GM08714 (cell line): ENCODE data around the gene RNF10.
"Not testable (repeated sequence)": the region's sequence is repeated elsewhere in the genome, so short reads cannot be mapped to it uniquely, and the experiment has no call there.

Experiments
- H3K4me3 ChIP-seq: fragments of 200-500 bp; sonication (Bioruptor generic); 2 replicates; pipeline ENCODE4 v1.5.1; 2014; ENCODE audit warnings: mild to moderate bottlenecking, low read length, inconsistent platforms
- ZNF274 ChIP-seq: IDR thresholded peaks from 2 replicates; pipeline ENCODE4 v1.6.1; 2012; ENCODE audit warnings: mild to moderate bottlenecking, low read depth, low read length

RNF10 gene

DNA sequence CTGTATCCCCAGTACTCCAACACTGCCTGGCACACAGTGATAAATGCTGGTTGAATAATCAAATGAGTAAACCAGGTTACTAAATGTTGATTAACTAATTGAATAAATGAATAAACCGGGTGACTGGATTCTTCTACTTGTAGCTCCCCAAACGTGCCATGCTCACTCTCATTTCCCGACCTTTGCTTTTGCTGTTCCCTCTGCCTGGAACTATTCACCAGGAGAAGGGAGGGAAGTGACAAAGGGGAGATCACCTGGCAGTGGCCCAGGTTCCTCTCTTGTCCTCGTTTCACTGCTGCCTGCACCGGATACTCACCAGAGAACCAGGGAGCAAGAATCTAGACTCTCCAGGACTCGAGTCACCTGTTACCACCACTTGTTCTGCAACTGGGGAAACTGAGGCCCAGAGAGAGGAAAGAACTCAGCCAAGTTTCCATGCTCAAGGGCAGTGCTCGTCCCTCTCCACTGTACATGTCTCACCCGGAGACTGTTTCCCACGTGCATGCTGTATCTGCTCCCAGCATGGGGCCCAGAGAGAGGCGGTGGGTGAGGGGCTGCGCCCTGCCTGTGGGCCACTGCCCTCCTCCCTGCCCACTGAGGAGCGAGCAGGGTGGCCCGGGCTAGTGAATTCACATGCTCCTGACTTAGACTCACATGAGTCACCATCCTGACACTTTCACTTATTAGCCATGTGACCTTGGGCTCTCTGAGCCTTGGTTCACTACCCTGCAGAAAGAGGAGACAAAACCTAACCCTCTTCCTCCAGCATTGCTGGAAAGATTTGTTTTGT is 64.7 kb downstream of the RNF10 start:
- H3K4me3 ChIP-seq = no peak overlapping the region
- no peak for TF ChIP-seq ZNF274

DNA sequence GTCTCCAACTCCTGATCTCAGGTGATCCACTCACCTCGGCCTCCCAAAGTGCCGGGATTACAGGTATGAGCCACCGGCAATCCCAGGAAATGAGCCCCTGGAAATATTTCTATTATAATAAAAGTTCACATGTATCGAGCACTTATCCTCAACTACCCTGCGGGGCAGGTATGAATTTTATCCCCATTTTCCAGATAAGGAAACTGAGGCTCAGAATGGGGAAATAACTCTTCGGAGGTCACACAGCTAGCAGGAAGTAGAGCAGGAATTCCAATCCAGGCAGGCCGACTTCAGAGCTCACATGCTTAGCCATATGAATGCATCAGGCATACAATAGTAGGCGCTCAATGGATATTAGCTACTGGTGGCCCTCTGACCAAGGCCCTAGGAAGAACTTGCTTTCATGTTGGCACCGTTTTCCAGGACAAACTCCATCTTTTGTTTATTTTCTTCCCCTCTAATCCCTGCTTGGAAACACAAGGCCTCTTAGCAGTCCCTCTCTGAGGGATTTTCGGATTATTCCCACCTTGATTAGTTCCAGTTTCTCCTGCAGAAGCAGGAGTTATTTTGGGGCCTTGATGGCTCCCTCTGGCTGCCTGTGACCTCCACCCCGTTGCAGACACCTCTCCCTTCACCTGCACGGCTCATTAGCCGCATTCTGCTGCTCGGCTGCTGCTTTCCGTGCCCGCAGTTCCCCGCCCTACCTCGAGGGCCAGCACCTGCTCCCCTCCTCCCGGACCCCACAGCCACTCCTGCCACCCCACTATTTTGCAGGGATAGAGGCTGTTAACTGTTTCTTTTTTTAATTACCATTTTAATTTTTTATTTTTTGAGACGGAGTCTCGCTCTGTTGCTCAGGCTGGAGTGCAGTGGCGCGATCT is 65.8 kb downstream of the RNF10 start:
- no peak for TF ChIP-seq ZNF274
- no peak overlapping the region for H3K4me3 ChIP-seq

DNA sequence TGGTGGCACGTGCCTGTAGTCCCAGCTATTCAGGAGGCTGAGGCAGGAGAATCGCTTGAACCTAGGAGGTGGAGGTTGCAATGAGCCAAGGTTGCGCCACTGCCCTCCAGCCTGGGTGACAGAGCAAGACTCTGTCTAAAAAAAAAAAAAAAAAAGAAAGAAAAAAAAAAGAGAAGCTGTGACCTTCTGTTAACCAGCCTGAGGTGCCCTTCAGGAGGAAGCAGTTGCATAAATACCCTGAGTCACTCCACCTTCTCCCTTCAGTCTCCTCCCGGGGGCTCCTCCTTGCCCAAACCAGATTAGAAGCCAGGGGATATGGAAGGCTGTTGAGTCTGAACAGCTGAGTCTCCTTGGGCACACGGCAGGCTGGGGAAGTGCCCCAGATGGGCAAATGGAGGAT is 68.3 kb downstream of the RNF10 start:
- not testable (repeated sequence) for H3K4me3 ChIP-seq

DNA sequence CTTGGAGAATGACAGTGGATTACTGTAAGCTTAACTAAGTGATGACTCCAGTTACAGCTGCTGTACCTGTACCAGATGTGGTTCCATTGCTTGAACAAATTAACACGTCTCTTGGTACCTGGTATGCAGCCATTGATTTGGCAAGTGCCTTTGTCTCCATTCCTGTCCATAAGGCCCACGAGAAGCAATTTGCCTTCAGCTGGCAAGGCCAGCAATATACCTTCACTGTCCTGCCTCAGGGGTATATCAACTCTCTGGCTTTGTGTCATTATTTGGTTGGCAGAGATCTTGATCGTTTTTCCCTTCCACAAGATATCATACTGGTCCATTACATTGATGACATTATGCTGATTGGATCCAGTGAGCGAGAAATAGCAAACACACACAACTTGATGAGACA is 76.4 kb downstream of the RNF10 start:
- TF ChIP-seq ZNF274 = no peak
- no peak overlapping the region for H3K4me3 ChIP-seq

DNA sequence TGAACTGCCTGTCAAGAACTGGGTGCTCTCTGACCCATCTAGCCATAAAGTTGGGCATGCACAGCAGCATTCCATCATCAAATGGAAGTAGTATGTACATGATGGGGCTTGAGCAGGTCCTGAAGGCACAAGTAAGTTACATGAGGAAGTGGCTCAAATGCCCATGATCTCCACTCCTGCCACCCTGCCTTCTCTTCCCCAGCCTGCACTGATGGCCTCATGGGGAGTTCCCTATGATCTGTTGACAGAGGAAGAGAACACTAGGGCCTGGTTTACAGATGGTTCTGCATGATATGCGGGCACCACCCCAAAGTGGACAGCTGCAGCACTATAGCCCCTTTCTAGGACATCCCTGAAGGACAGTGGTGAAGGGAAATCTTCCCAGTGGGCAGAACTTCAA is 77.4 kb downstream of the RNF10 start:
- not testable (repeated sequence) for H3K4me3 ChIP-seq

DNA sequence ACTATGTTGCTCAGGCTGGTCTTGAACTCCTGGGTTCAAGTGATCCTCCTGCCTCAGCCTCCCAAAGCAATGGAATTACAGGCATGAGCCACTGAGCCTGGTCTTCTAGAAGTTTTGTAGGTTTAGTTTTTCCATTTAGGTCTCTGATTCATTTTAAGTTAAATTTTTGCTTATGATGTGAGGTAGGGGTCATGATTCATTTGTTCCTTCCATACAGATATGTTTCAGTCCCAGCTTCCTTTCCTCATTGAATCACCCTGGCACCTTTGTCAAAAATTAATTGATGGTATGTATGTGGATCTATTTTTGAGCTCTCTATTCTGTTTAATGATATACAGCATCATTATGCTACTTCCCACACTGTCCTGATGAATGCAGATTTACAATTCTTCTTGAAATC is 80.7 kb downstream of the RNF10 start:
- no peak for TF ChIP-seq ZNF274
- H3K4me3 ChIP-seq = no peak overlapping the region

DNA sequence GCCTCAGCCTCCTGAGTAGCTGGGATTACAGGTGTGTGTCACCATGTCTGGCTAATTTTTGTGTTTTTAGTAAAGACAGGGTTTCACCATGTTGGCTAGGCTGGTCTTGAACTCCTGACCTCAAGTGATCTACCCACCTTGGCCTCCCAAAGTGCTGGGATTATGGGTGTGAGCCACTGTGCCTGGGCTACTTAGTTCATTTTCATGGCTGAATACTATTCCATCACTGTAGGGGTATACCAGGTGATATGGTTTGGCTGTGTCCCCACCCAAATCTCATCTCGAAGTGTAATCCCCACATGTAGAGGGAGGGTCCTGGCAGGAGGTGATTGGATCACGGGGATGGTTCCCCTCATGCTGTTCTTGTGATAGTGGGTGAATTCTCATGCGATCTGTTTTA is 83.0 kb downstream of the RNF10 start:
- H3K4me3 ChIP-seq = not testable (repeated sequence)

DNA sequence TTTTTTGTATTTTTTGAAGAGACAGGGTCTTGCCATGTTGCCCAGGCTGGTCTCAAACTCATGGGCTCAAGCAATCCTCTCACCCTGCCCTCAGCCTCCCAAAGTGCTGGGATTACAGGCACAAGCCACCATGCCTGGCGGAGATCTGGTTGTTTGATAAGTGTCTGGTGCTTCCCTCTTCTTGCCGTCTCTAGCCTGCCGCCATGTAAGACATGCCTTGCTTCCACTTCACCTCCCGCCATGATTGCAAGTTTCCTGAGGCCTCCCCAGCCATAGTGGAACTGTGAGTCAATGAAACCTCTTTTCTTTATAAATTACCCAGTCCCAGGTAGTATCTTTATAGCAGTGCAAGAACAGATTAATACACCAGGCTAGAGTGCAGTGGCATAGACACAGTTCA is 83.6 kb downstream of the RNF10 start:
- not testable (repeated sequence) for H3K4me3 ChIP-seq

DNA sequence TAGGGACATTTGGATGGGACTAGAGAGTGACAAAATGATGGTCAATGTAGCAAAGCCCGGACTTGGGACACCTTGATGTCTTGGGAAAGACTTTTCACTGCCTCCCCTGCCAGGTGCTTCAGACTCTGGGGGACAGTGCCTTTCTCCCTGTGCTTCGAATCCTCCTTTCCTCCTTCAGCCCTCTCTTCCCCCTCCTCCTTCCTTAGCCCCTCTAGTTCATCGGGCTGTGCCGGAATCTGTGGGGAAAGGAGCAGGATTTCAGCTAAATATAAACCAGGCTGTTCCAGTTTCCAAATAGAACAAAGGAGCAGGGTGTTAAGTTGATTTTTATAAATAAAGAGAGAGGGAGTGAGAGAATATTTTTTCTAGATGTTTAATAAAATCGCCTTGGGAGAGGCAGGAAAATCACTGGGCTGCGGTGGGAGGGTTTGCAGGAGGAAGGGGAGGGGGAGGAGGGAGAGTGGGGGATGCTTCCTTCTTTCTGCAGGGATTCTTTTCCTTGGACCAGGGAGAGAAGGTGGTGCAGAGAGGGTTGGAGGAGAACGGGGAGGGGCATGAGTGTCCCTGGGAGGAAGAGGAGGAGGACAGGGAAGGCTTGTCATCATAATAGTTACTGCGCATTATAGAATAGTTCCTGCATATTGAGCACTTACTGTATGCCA is 84.9 kb downstream of the RNF10 start:
- H3K4me3 ChIP-seq = no peak overlapping the region
- TF ChIP-seq ZNF274 = no peak

DNA sequence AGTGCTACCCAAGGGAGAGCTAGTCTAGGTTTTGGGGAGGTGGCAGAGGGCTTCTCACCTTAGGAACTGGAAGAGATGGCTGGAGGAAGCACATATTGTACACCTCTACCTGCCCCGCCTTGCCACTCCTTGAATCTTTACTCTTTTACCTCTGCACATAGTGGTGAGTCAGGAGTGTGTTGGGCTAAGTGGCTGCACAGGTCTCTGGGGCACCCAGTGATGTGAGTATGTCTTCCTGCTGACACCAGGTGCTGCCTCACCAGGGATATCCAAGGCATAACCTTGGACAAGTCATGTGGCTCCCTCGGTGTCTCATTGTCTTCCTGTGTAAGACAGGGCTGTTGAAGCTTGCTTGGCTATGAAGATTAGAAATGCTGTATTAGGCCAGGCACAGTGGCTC is 86.5 kb downstream of the RNF10 start:
- no peak overlapping the region for H3K4me3 ChIP-seq
- TF ChIP-seq ZNF274 = no peak

DNA sequence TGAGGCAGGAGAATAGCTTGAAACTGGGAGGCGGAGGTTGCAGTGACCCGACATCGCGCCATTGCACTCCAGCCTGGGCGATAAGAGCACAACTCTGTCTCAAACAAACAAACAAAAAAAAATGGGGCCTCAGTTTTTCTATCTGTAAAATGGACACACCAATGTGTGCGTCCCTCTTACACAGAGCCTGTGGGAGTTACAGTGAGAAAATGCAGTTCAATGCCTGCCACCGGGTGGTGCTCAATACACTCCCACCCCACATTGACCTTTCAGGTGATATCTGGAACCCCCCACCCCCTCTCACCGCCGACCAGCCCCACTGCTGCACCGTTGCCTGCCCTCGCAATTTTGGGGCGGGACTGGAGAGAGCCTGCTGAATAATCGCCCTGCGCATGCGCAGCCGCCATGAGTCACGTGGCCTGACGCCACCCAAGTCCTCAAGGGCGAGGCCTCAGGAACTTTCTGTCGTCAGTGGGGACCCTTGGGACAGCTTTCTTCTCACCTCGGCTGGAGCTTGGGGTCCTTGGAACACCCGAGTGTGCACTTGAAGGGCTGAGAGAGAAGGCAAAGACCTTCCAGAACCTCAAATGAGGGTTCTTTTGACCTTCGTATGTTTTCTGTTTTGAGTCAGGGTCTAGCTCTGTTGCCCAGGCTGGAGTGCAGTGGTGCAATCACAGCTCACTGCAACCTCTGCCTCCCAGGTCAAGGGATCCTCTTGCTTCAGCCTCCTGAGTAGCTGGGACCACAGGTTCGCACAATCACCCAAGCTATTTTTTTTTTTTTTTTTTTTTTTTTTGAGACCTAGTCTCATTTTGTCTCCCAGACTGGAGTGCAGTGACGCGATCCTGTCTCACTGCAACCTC is 91.6 kb downstream of the RNF10 start:
- TF ChIP-seq ZNF274 = no peak
- no peak overlapping the region for H3K4me3 ChIP-seq
